Neural crest cell (in vitro differentiated cells): Measurements from ENCODE around the gene FRMD3. TPM values are rescaled to one million over a fixed set of nuclear protein-coding genes. Genes with fewer than 3 reads are reported as not detected.

Source experiments
- DNase-seq: peaks from one replicate; pipeline ENCODE4 v3.0.0; 2021; ENCODE audit warnings: low read depth, mixed read lengths, low spot score
- H3K27ac Mint-ChIP-seq: one replicate; pipeline ENCODE4 v1.8.0; 2021; ENCODE audit warnings: mild to moderate bottlenecking, mixed read lengths; ENCODE audit not compliant: unreplicated experiment
- H3K27me3 Mint-ChIP-seq: 2 replicates; pipeline ENCODE4 v1.8.0; 2021; ENCODE audit warnings: low read depth, mild to moderate bottlenecking, mixed read lengths
- H3K36me3 Mint-ChIP-seq: 2 replicates; pipeline ENCODE4 v1.8.0; 2021; ENCODE audit warnings: low read depth, mild to moderate bottlenecking, mixed read lengths
- H3K4me1 Mint-ChIP-seq: 2 replicates; pipeline ENCODE4 v1.8.0; 2021; ENCODE audit warnings: mixed read lengths
- H3K4me3 Mint-ChIP-seq: one replicate; pipeline ENCODE4 v1.8.0; 2021; ENCODE audit warnings: mild to moderate bottlenecking, mixed read lengths
- H3K9me3 Mint-ChIP-seq: 2 replicates; pipeline ENCODE4 v1.8.0; 2021; ENCODE audit warnings: mixed read lengths
- total RNA-seq: library from RNA; stranded (reverse); gene quantifications from 2 replicates; pipeline ENCODE4 v1.2.1, GENCODE V29; 2021
- TF ChIP-seq, protein P1 (sequence below): fragments of 200-600 bp; sonication (generic); conservative IDR thresholded peaks from 2 replicates; pipeline ENCODE4 v1.5.0; 2021; ENCODE audit warnings: antibody characterized with exemption, mild to moderate bottlenecking

Gene FRMD3
- total RNA-seq, 1 donor from 2014 or later, result 2.3 TPM

DNA sequence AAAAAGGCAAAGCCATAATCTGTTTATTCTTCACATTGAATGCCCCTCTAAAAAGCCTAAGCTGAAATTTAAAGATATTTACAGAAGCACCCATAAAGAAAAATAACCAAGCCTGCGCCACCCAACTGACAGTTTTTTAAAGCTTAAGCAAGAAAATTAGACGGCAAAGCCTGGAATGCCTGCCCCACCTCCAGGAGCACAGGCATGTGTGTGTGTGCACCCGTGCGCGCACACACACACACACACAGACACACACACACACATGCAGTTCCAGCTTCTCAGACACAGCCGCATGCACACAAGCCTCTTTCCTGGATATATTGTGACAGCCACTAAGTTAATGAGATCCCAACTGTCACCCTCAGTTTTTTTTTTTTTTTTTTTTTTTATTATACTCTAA, 88.2 kb downstream of the FRMD3 start:
- Mint-ChIP-seq H3K4me1 (peaks cover 3% of the 10 kb centered on the region), H3K27me3 (no peaks in the 10 kb centered on the region), H3K9me3 (no peaks in the 10 kb centered on the region), H3K36me3 (no peaks in the 10 kb centered on the region), H3K27ac (no peak overlapping the region), H3K4me3 (no peak overlapping the region)
- no peak for DNase-seq
- TF ChIP-seq, protein P1, sequence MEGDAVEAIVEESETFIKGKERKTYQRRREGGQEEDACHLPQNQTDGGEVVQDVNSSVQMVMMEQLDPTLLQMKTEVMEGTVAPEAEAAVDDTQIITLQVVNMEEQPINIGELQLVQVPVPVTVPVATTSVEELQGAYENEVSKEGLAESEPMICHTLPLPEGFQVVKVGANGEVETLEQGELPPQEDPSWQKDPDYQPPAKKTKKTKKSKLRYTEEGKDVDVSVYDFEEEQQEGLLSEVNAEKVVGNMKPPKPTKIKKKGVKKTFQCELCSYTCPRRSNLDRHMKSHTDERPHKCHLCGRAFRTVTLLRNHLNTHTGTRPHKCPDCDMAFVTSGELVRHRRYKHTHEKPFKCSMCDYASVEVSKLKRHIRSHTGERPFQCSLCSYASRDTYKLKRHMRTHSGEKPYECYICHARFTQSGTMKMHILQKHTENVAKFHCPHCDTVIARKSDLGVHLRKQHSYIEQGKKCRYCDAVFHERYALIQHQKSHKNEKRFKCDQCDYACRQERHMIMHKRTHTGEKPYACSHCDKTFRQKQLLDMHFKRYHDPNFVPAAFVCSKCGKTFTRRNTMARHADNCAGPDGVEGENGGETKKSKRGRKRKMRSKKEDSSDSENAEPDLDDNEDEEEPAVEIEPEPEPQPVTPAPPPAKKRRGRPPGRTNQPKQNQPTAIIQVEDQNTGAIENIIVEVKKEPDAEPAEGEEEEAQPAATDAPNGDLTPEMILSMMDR, result no peak

DNA sequence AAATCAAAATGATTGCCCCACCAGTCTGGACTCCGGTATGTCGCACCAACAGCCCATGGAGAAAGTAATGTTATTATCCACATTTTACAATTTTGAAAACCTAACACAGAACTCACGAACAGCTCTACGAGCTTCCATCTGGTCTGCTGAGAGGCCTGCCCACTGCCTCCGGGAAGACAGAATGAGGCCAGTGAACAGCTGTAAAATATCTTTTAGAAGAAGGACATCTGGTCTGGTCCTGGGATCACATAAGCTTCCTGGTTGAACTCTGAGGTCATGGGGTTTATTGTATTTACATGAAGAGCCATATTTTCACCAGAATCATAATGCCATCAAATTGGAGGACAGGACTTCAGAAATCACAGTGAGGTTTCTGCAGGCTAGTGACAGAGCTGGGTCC, 89.0 kb downstream of the FRMD3 start:
- DNase-seq, result no peak
- Mint-ChIP-seq H3K27me3 (no peaks in the 10 kb centered on the region), H3K9me3 (no peaks in the 10 kb centered on the region), H3K36me3 (no peaks in the 10 kb centered on the region), H3K27ac (peak overlapping the region; percentile 93), H3K4me1 (peaks cover 3% of the 10 kb centered on the region), H3K4me3 (no peak overlapping the region)
- TF ChIP-seq, protein P1, result no peak

DNA sequence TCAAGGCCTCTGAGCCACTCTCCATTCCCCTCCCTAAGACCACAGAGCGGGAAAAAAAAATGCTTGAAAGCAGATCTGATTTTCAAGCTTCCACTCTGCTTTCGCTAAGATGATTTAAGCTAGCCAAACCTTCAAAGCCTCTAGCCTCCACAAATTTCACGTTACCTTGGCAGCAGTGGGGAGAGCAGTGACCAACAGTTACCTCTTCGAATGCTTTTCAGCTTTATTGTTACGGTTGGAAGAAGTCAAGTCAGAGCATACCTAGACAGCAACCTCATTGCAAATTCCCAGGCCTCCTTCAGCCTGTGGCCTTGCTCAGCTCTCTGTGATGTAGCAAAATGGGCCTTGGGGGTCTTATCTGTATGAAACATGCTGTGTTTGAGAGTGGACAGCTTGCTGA, 89.6 kb downstream of the FRMD3 start:
- Mint-ChIP-seq H3K27me3 (no peaks in the 10 kb centered on the region), H3K36me3 (no peaks in the 10 kb centered on the region), H3K9me3 (no peaks in the 10 kb centered on the region), H3K4me1 (peaks cover 3% of the 10 kb centered on the region), H3K4me3 (no peak overlapping the region), H3K27ac (peak overlapping the region; percentile 93)
- TF ChIP-seq, protein P1, result no peak
- DNase-seq, result no peak

DNA sequence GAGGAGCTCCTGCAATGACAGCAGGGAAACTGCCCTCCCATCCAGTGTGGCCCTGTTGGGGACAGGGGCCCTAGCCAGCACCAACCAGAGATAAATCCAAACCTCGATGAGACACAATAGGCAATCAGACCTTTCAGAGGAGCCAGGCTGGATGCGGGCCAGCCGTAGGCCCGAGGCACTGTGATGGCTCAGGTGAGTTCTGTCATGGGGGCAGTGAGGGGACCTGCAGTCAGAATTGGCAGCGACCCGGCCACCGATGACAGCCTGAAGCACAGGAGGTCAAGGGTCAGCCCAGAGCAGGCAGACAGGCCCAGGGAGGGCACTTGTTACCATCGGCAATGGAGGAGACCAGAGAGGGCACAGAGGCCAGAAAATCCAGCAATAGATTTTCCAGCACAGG, 90.8 kb downstream of the FRMD3 start:
- Mint-ChIP-seq H3K27me3 (no peaks in the 10 kb centered on the region), H3K36me3 (no peaks in the 10 kb centered on the region), H3K4me1 (peaks cover 3% of the 10 kb centered on the region), H3K4me3 (no peak overlapping the region), H3K9me3 (no peaks in the 10 kb centered on the region), H3K27ac (no peak overlapping the region)
- TF ChIP-seq, protein P1, result no peak
- no peak for DNase-seq

DNA sequence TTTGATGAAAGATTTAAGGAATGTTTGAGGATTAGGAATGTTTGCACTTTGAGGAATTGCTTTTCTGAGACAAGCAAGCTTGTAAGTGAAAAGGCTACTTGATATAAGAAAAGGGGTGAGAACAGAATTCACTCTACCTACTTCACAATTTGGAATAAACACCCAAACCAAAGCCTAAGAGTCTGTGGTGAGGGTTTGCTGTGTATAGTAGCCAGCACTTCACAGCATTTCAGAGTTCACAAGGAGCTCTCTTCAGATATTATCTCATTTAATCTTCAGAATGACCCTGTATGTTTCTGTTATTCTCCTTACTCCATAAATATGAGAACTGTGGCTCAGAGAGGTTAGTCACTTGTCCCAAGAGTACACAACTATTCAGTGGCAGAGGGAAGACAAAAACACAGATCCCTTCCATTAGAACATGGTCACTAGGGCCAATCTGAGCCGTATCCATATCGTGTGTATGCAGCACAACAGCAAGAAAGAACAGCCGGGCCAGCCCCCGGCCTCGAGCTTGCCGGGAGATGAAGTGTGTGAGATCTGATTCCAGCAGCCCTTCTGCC, 92.4 kb downstream of the FRMD3 start:
- H3K27ac Mint-ChIP-seq, result no peak overlapping the region
- no peak overlapping the region for H3K4me3 Mint-ChIP-seq
- H3K4me1 Mint-ChIP-seq, result peaks cover 3% of the 10 kb centered on the region
- no peak for DNase-seq
- no peaks in the 10 kb centered on the region for H3K27me3 Mint-ChIP-seq
- TF ChIP-seq, protein P1, result no peak
- no peaks in the 10 kb centered on the region for H3K36me3 Mint-ChIP-seq
- no peaks in the 10 kb centered on the region for H3K9me3 Mint-ChIP-seq
